HepG2 (cell line): ENCODE results near the gene CSNK2B. TPM values are rescaled to one million over a fixed set of nuclear protein-coding genes. Genes with fewer than 3 reads are reported as not detected.

Experiments used
- FOSL1 ChIP-seq: sonication (generic); formaldehyde crosslinking; IDR thresholded peaks from 2 replicates; pipeline ENCODE4 v1.9.0; 2021; ENCODE audit warnings: missing genetic modification reagents, borderline replicate concordance
- HNF4G ChIP-seq, 2 experiments: sonication (generic) in 1 of 2; formaldehyde crosslinking in 1 of 2; IDR thresholded peaks; 2 replicates each; pipeline versions ENCODE4 v1.4.0 to v1.6.1; 2011 to 2020; ENCODE audit warnings: borderline replicate concordance in 2 of 2, low read depth in 2 of 2, mild to moderate bottlenecking in 2 of 2, low read length in 1 of 2, missing genetic modification reagents in 1 of 2, moderate library complexity in 1 of 2
- KIAA2018 ChIP-seq: sonication (generic); formaldehyde crosslinking; IDR thresholded peaks from 2 replicates; pipeline ENCODE4 v1.5.0; 2020; ENCODE audit warnings: mild to moderate bottlenecking, missing genetic modification reagents, borderline replicate concordance
- MXD1 ChIP-seq: sonication (generic); formaldehyde crosslinking; IDR thresholded peaks from 2 replicates; pipeline ENCODE4 v1.4.0; 2020; ENCODE audit warnings: mild to moderate bottlenecking, missing genetic modification reagents
- NCOA1 ChIP-seq: sonication (generic); formaldehyde crosslinking; IDR thresholded peaks from 2 replicates; pipeline ENCODE4 v1.9.0; 2021; ENCODE audit warnings: missing genetic modification reagents
- PHF21A ChIP-seq: sonication (generic); formaldehyde crosslinking; IDR thresholded peaks from 2 replicates; pipeline ENCODE4 v1.5.0; 2020; ENCODE audit warnings: mild to moderate bottlenecking, missing genetic modification reagents
- SOX13 ChIP-seq, 3 experiments: fragments of 450-650 bp in 1 of 3; sonication (generic) in 1 of 3; formaldehyde crosslinking in 1 of 3; IDR thresholded peaks in 2 of 3; conservative IDR thresholded peaks in 1 of 3; 2 replicates each; pipeline versions ENCODE4 v1.5.0 to v1.6.1; 2016 to 2020; ENCODE audit warnings: antibody characterized with exemption in 1 of 3, mild to moderate bottlenecking in 1 of 3, missing compliant biosample characterization in 1 of 3, missing genetic modification reagents in 1 of 3, moderate library complexity in 1 of 3
- ZNF501 ChIP-seq: sonication (generic); formaldehyde crosslinking; IDR thresholded peaks from 2 replicates; pipeline ENCODE4 v1.5.1; 2020; ENCODE audit warnings: mild to moderate bottlenecking, moderate library complexity, missing genetic modification reagents
- ZNF552 ChIP-seq: sonication (generic); formaldehyde crosslinking; IDR thresholded peaks from 2 replicates; pipeline ENCODE4 v1.9.0; 2022; ENCODE audit warnings: missing genetic modification reagents, mild to moderate bottlenecking, borderline replicate concordance
- ZNF850 ChIP-seq: sonication (generic); formaldehyde crosslinking; conservative IDR thresholded peaks from 2 replicates; pipeline ENCODE4 v1.9.0; 2021; ENCODE audit warnings: mild to moderate bottlenecking, missing genetic modification reagents
- ZNF891 ChIP-seq: sonication (generic); formaldehyde crosslinking; IDR thresholded peaks from 2 replicates; pipeline ENCODE4 v1.5.0; 2020; ENCODE audit warnings: mild to moderate bottlenecking, missing genetic modification reagents
- polyA plus RNA-seq, 8 experiments: library from polyadenylated mRNA; depleted of rRNA in 3 of 8; stranded (reverse) in 7 of 8; unstranded in 1 of 8; fragments of >200 nt; fragmentation: Illumina TruSeq in 4 of 8; extraction: Trizol in 4 of 8; gene quantifications; 2 replicates each; pipeline versions ENCODE4 v1.2.1 to v1.2.3, GENCODE V29; 2011 to 2016; ENCODE audit warnings: low read depth in 4 of 8, missing spikeins in 1 of 8, mixed read lengths in 1 of 8; ENCODE audit not compliant: insufficient read depth in 1 of 8
- total RNA-seq, 5 experiments: library from RNA; depleted of rRNA; stranded (reverse); fragments of >200 nt; fragmentation: Illumina TruSeq; extraction: Trizol; gene quantifications; 2 replicates each; pipeline ENCODE4 v1.2.3, GENCODE V29; 2016; ENCODE audit warnings: low read depth in 1 of 5
- TF ChIP-seq, protein P1 (sequence below): sonication (generic); formaldehyde crosslinking; IDR thresholded peaks from 2 replicates; pipeline ENCODE4 v1.9.0; 2021; ENCODE audit warnings: missing genetic modification reagents, mild to moderate bottlenecking, borderline replicate concordance
- TF ChIP-seq, protein P2 (sequence below): sonication (generic); formaldehyde crosslinking; IDR thresholded peaks from 2 replicates; pipeline ENCODE4 v1.5.0; 2020; ENCODE audit warnings: mild to moderate bottlenecking, missing genetic modification reagents

The CSNK2B gene
- total and polyA plus RNA-seq, 2 of the 13 experiments (the other 11 are each of a cell fraction or from before 2014, with no cell fraction given), result 111 to 296 TPM

DNA sequence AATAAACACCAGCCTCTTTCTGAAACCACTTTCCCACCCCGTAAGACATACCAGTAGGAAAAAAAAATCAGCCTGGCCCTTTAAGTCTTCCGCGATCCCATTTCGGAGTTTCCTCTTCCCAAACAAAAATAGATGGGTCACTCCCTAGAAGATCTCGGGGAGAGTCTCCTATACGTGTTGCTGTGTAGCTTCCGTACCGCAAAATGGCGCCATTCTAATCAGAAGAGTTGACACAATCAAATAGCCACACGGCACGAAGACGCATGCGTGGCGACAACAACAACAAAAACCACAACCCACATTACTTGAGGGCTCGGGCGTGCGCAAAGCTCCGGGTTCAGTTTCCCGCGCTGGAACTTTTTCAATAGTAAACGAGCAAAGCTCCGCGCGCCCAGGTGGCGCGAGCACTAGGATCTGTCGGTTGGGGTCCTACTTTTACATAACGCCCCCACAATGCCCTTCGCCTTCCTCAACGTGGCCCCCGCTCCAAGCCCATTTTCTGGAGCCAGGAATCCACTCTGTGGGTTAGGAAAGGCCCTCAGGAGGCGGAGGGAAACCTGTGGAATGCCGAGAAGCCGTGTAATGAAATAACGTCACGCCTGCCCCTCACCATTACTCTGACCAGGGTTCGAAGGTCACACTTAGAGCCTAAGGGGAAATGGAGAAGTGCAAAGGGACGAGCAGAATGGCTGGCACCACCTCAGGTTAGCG is 935 bp upstream of the CSNK2B start, which contains the start of gene GPANK1 (continued):
- TF ChIP-seq ZNF501 (0 out of 2 replicates have a peak, but pooled peaks have one; percentile 18), PHF21A (CRISPR knock-in tag) (peak; percentile 71), FOSL1 (CRISPR knock-in tag) (no peak), ZNF552 (CRISPR knock-in tag) (0 out of 2 replicates have a peak, but pooled peaks have one; percentile 23), SOX13 (IDR thresholded peaks at IDR 0.05) (no peak), SOX13 (CRISPR knock-in tag; conservative IDR thresholded peaks at IDR 0.05 in 1 of 2, IDR thresholded peaks at IDR 0.05 in 1 of 2) (peak in 1 of 2 experiments; percentile 14; a peak in 2 of 4 replicates), KIAA2018 (CRISPR knock-in tag) (peak; percentile 74; the same call in 1 of the 2 replicates), NCOA1 (CRISPR knock-in tag) (peak; percentile 50; the same call in 1 of the 2 replicates), ZNF891 (no peak; the same call in 1 of the 2 replicates), ZNF850 (no peak), MXD1 (no peak), HNF4G (IDR thresholded peaks at IDR 0.05; ENCODE audit: borderline replicate concordance, low read depth, low read length) (peak; percentile 61), HNF4G (CRISPR knock-in tag; IDR thresholded peaks at IDR 0.05; ENCODE audit: borderline replicate concordance, low read depth) (no peak)
- TF ChIP-seq, protein P1, sequence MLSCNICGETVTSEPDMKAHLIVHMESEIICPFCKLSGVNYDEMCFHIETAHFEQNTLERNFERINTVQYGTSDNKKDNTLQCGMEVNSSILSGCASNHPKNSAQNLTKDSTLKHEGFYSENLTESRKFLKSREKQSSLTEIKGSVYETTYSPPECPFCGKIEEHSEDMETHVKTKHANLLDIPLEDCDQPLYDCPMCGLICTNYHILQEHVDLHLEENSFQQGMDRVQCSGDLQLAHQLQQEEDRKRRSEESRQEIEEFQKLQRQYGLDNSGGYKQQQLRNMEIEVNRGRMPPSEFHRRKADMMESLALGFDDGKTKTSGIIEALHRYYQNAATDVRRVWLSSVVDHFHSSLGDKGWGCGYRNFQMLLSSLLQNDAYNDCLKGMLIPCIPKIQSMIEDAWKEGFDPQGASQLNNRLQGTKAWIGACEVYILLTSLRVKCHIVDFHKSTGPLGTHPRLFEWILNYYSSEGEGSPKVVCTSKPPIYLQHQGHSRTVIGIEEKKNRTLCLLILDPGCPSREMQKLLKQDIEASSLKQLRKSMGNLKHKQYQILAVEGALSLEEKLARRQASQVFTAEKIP (CRISPR knock-in tag), result no peak
- TF ChIP-seq, protein P2, sequence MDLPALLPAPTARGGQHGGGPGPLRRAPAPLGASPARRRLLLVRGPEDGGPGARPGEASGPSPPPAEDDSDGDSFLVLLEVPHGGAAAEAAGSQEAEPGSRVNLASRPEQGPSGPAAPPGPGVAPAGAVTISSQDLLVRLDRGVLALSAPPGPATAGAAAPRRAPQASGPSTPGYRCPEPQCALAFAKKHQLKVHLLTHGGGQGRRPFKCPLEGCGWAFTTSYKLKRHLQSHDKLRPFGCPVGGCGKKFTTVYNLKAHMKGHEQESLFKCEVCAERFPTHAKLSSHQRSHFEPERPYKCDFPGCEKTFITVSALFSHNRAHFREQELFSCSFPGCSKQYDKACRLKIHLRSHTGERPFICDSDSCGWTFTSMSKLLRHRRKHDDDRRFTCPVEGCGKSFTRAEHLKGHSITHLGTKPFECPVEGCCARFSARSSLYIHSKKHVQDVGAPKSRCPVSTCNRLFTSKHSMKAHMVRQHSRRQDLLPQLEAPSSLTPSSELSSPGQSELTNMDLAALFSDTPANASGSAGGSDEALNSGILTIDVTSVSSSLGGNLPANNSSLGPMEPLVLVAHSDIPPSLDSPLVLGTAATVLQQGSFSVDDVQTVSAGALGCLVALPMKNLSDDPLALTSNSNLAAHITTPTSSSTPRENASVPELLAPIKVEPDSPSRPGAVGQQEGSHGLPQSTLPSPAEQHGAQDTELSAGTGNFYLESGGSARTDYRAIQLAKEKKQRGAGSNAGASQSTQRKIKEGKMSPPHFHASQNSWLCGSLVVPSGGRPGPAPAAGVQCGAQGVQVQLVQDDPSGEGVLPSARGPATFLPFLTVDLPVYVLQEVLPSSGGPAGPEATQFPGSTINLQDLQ (CRISPR knock-in tag), result peak; percentile 58
